B cell (primary cell): ENCODE data around the gene C9orf152. TPM values are rescaled to one million over a fixed set of nuclear protein-coding genes. Genes with fewer than 3 reads are reported as not detected.
"Not testable (repeated sequence)": the region's sequence is repeated elsewhere in the genome, so short reads cannot be mapped to it uniquely, and the experiment has no call there.

Source experiments
- ATAC-seq: fragments of 200-7000 bp; cut with Tn5 transposase; one replicate; pipeline ENCODE4 v1.10.0; 2021; ENCODE audit warnings: low read depth, mild to moderate bottlenecking, moderate number of reproducible peaks, moderate library complexity
- CTCF ChIA-PET: fragments of 350-600 bp; sonication (Branson Sonifier 250); formaldehyde crosslinking; loops from one replicate; lab custom pipeline; 2021; ENCODE audit warnings: antibody characterized with exemption, inconsistent platforms; lab: Charles Lee
- POLR2A ChIA-PET: fragments of 350-600 bp; sonication (Branson Sonifier 250); formaldehyde crosslinking; loops from one replicate; lab custom pipeline; 2021; ENCODE audit warnings: antibody characterized with exemption; lab: Charles Lee
- DNase-seq: peaks from one replicate; pipeline ENCODE4 v3.0.0; 2013
- H2AFZ ChIP-seq: 2 replicates; pipeline ENCODE4 v1.6.1; 2012; ENCODE audit warnings: mild to moderate bottlenecking, low read depth, low read length; ENCODE audit not compliant: insufficient read depth, poor library complexity, severe bottlenecking
- H3K27ac ChIP-seq, 2 donors: 1 replicate in 1 of 2; 2 replicates in 1 of 2; pipeline ENCODE4 v1.5.1; 2012 to 2013; ENCODE audit warnings: low read length in 2 of 2, mild to moderate bottlenecking in 2 of 2, moderate library complexity in 1 of 2
- H3K27me3 ChIP-seq, 4 experiments: fragments of 200-600 bp in 1 of 4; sonication (generic) in 1 of 4; replicated peaks in 1 of 4; 1 replicate in 2 of 4; 2 replicates in 2 of 4; pipeline versions ENCODE4 v1.6.1 to v1.7.0; 2013 to 2016; ENCODE audit warnings: low read length in 3 of 4, mild to moderate bottlenecking in 2 of 4, mixed read lengths in 1 of 4, moderate library complexity in 1 of 4; ENCODE audit not compliant: insufficient read depth in 4 of 4, control insufficient read depth in 3 of 4; ENCODE audit errors: control extremely low read depth in 1 of 4
- H3K36me3 ChIP-seq, 2 experiments: replicated peaks in 1 of 2; 1 replicate in 1 of 2; 2 replicates in 1 of 2; pipeline versions ENCODE4 v1.6.1 to v1.7.1; 2013; ENCODE audit warnings: low read length in 1 of 2; ENCODE audit not compliant: insufficient read depth in 2 of 2, control insufficient read depth in 1 of 2; ENCODE audit errors: control extremely low read depth in 1 of 2, extremely low read depth in 1 of 2
- H3K4me1 ChIP-seq, 2 donors: fragments of 200-600 bp in 1 of 2; sonication (generic) in 1 of 2; 1 replicate in 1 of 2; 2 replicates in 1 of 2; pipeline versions ENCODE4 v1.5.1 to v1.6.1; 2013 to 2017; ENCODE audit warnings: low read length in 2 of 2; ENCODE audit not compliant: control insufficient read depth in 2 of 2, insufficient read depth in 2 of 2
- H3K4me2 ChIP-seq: replicated peaks from 2 replicates; pipeline ENCODE3; 2012; ENCODE audit warnings: mild to moderate bottlenecking, low read depth, low read length; ENCODE audit not compliant: poor library complexity, severe bottlenecking
- H3K4me3 ChIP-seq, 5 experiments: fragments of 200-600 bp in 1 of 5; sonication (generic) in 1 of 5; 1 replicate in 3 of 5; 2 replicates in 2 of 5; pipeline versions ENCODE4 v1.5.1 to v1.7.0; 2011 to 2016; ENCODE audit warnings: low read length in 4 of 5, mild to moderate bottlenecking in 4 of 5, low read depth in 2 of 5, control low read depth in 1 of 5, moderate library complexity in 1 of 5; ENCODE audit not compliant: insufficient read depth in 1 of 5; ENCODE audit errors: control extremely low read depth in 1 of 5, extremely low read depth in 1 of 5
- H3K79me2 ChIP-seq: fragments of 200-600 bp; sonication (generic); one replicate; pipeline ENCODE4 v1.6.0; 2016; ENCODE audit warnings: low read length; ENCODE audit not compliant: control insufficient read depth, insufficient read depth
- H3K9ac ChIP-seq: fragments of 200-600 bp; sonication (generic); 2 replicates; pipeline ENCODE4 v1.6.1; 2017; ENCODE audit warnings: mild to moderate bottlenecking, low read length, moderate library complexity
- H3K9me3 ChIP-seq, 3 donors: one replicate each; pipeline versions ENCODE4 v1.6.1 to v1.7.1; 2013; ENCODE audit warnings: low read length in 2 of 3; ENCODE audit not compliant: control insufficient read depth in 2 of 3, insufficient read depth in 1 of 3; ENCODE audit errors: control extremely low read depth in 1 of 3
- H4K20me1 ChIP-seq: 2 replicates; pipeline ENCODE4 v1.6.0; 2012; ENCODE audit warnings: mild to moderate bottlenecking, low read length; ENCODE audit not compliant: insufficient read depth, control insufficient read depth, poor library complexity, severe bottlenecking
- H3K27ac Mint-ChIP-seq: one replicate; pipeline ENCODE4 v1.8.0; 2021; ENCODE audit warnings: mixed read lengths
- H3K27me3 Mint-ChIP-seq: one replicate; pipeline ENCODE4 v1.8.0; 2021; ENCODE audit warnings: mixed read lengths
- H3K4me1 Mint-ChIP-seq: one replicate; pipeline ENCODE4 v1.8.0; 2021; ENCODE audit warnings: mixed read lengths
- H3K4me3 Mint-ChIP-seq: one replicate; pipeline ENCODE4 v1.8.0; 2021; ENCODE audit warnings: mixed read lengths
- H3K9me3 Mint-ChIP-seq: one replicate; pipeline ENCODE4 v1.8.0; 2022; ENCODE audit warnings: mixed read lengths; ENCODE audit not compliant: insufficient read depth
- CTCF ChIP-seq: fragments of 200-600 bp; IDR thresholded peaks from one replicate; pipeline ENCODE4 v1.8.0; 2022; ENCODE audit warnings: antibody characterized with exemption, mild to moderate bottlenecking
- EZH2 ChIP-seq: IDR thresholded peaks from 2 replicates; pipeline ENCODE4 v1.6.1; 2012; ENCODE audit warnings: borderline replicate concordance, low read depth, mild to moderate bottlenecking, moderate library complexity, low read length; ENCODE audit not compliant: insufficient read depth, poor library complexity, severe bottlenecking
- WGBS: methylation state at CpG from one replicate; pipeline ENCODE4 v1.1.5; 2013; ENCODE audit warnings: missing lambda C conversion rate; ENCODE audit not compliant: insufficient coverage; 5-methylcytosine and 5-hydroxymethylcytosine counted together
- intact Hi-C: fragments of 100-400 bp; cut with micrococcal nuclease; formaldehyde crosslinking; loops from one replicate; pipeline ENCODE4 v1.10.0; 2022
- polyA plus RNA-seq: library from polyadenylated mRNA; depleted of rRNA; stranded (reverse); fragments of >200 nt; gene quantifications from 2 replicates; pipeline ENCODE4 v1.2.3, GENCODE V29; 2012
- total RNA-seq, 2 donors: library from RNA; stranded (reverse); fragments of 120-200 nt in 1 of 2; gene quantifications; 1 replicate in 1 of 2; 2 replicates in 1 of 2; pipeline versions ENCODE4 v1.2.3 to v1.2.4, GENCODE V29; 2013 to 2022

Gene C9orf152
- total and polyA plus RNA-seq, 2 donors (not counting 1 experiment from before 2014, with no cell fraction given) = not detected

GRCh38 chr9:110252509-110253139, 44.7 kb upstream of the C9orf152 start:
- Histone ChIP-seq H3K79me2 (no peaks in the 10 kb centered on the region), H3K4me1 (peaks cover 5 to 19% of the 10 kb centered on the region in 2 donors), H3K36me3 (no peaks in the 10 kb centered on the region), H3K27ac (no peak overlapping the region), H3K27me3 (no peaks in the 10 kb centered on the region), H3K4me2 (no peak overlapping the region), H2AFZ (no peak overlapping the region), H3K4me3 (no peak overlapping the region), H3K9ac (no peak overlapping the region), H3K9me3 (no peaks in the 10 kb centered on the region), H4K20me1 (no peaks in the 10 kb centered on the region)
- Mint-ChIP-seq H3K27me3 (no peaks in the 10 kb centered on the region), H3K4me1 (peaks cover 23% of the 10 kb centered on the region), H3K4me3 (no peak overlapping the region), H3K27ac (no peak overlapping the region), H3K9me3 (no peaks in the 10 kb centered on the region)
- DNase-seq (no peak), ATAC-seq (no peak)
- ChIA-PET CTCF (no interaction called here), POLR2A (interaction anchor here (0.6 kb wide), 1 partner anchor 34 kb away, joined by 4 read pairs; no protein-coding TSS in a partner anchor)
- TF ChIP-seq CTCF = no peak
- TF ChIP-seq EZH2 = no peak
- WGBS = 90% methylated on average over 8 of the region's 10 CpGs
- intact Hi-C loops = loop anchor here (10.0 kb wide), 2 partner anchors 88 to 1642 kb away; partner anchors contain the start of gene UGCG

- POLR2A ChIA-PET, H2AFZ ChIP-seq, H3K9me3 ChIP-seq, H3K27ac Mint-ChIP-seq, H3K9ac ChIP-seq, H3K79me2 ChIP-seq, H3K4me3 Mint-ChIP-seq, H3K27me3 Mint-ChIP-seq, H3K27ac ChIP-seq, H3K36me3 ChIP-seq, H3K4me3 ChIP-seq, H3K27me3 ChIP-seq, DNase-seq, ATAC-seq, H3K4me2 ChIP-seq, H3K9me3 Mint-ChIP-seq, H4K20me1 ChIP-seq: not testable (repeated sequence)
- H3K4me1 Mint-ChIP-seq = peaks cover 14% of the 10 kb centered on the region
- intact Hi-C loops = loop anchor here (10.0 kb wide), 2 partner anchors 87 to 1643 kb away; partner anchors contain the start of gene UGCG
- H3K4me1 ChIP-seq = peaks cover 0 to 11% of the 10 kb centered on the region in 2 donors
- WGBS = 100% methylated on average over 2 of the region's 5 CpGs
- CTCF ChIA-PET = interaction anchor here (0.6 kb wide), 1 partner anchor 32 kb away, joined by 3 read pairs; no protein-coding TSS in a partner anchor
These were observed 43.8 kb upstream of the C9orf152 start for GRCh38 chr9:110251770-110252169.
